Muscle layer of colon (tissue), 2 donors: ENCODE results near the gene CDK14.

Experiments
- H3K27ac ChIP-seq: one replicate; pipeline ENCODE4 v1.7.0; 2013; ENCODE audit warnings: low read depth, mild to moderate bottlenecking, low read length, moderate library complexity
- H3K27me3 ChIP-seq, 2 donors: one replicate each; pipeline ENCODE4 v1.7.0; 2013; ENCODE audit warnings: low read length in 2 of 2, mild to moderate bottlenecking in 2 of 2; ENCODE audit not compliant: insufficient read depth in 2 of 2, control insufficient read depth in 1 of 2
- H3K36me3 ChIP-seq: one replicate; pipeline ENCODE4 v1.7.0; 2013; ENCODE audit warnings: mild to moderate bottlenecking, low read length; ENCODE audit not compliant: insufficient read depth
- H3K4me1 ChIP-seq: one replicate; pipeline ENCODE4 v1.7.0; 2013; ENCODE audit warnings: mild to moderate bottlenecking, low read length; ENCODE audit not compliant: insufficient read depth
- H3K4me3 ChIP-seq, 2 donors: one replicate each; pipeline ENCODE4 v1.7.0; 2013; ENCODE audit warnings: low read length in 2 of 2, low read depth in 1 of 2, mild to moderate bottlenecking in 1 of 2, moderate library complexity in 1 of 2
- H3K9ac ChIP-seq: one replicate; pipeline ENCODE4 v1.7.0; 2013; ENCODE audit warnings: low read length
- H3K9me3 ChIP-seq: one replicate; pipeline ENCODE4 v1.7.0; 2013; ENCODE audit warnings: mild to moderate bottlenecking, low read length
- donor health status: abdominal sarcoma.
- donor health status: Adenocarcinoma of cecum.

CDK14 gene

DNA sequence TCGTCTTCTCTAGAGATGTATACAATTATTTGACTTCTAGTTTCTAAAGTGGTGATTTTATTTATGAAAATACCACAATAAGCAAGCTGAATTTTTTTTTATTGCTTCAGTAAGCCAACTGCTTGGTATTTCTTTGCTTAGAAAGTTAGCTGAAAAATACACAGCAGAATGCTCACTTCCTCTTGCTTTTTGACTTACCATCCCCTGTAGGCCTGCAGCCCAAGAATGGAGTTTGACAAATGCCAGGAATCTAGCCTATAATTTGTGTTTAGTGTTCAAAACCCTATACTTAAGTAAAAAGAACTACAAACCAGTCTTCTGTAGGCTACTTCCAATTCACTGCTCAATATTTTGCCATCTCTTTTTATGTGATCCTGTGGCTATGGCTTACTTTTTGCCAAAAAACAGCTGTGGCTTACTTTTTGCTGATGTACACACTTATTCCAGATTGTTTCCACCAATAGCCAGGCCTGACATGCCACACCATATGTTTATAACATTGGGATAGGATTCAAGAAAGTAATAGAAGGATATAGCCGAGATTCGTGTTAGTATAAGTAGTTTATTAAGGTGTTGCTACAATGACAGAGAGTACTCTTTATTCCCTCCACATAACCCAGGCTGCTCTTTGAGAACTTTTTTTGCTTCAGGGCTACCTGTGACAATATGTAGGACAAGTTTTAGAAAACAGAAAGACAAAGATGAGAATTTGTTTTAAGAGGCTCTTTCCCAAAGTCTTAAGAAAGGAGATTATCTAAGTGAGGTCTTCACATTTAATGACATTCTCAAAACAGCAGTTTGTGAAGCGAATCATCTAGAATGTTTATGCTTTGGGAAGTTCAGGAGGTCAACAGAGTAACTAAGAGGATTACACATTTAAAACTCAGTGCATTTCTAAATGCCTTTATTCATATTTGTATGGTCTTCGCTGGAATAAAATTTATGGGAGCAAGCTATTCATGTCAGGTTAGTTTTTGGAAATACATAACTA lies 404.2 kb downstream of the CDK14 start:
- peaks cover 5% of the 10 kb centered on the region for H3K36me3 ChIP-seq
- H3K9ac ChIP-seq: no peak overlapping the region
- no peaks in the 10 kb centered on the region for H3K9me3 ChIP-seq
- peaks cover 6% of the 10 kb centered on the region for H3K4me1 ChIP-seq
- H3K27ac ChIP-seq: no peak overlapping the region
- no peak overlapping the region for H3K4me3 ChIP-seq
- no peaks in the 10 kb centered on the region for H3K27me3 ChIP-seq

GRCh38 chr7:91005024-91005423 lies 408.9 kb downstream of the CDK14 start:
- Histone ChIP-seq H3K4me1 (peaks cover 6% of the 10 kb centered on the region), H3K27me3 (no peaks in the 10 kb centered on the region), H3K27ac (no peak overlapping the region), H3K4me3 (no peak overlapping the region), H3K9me3 (no peaks in the 10 kb centered on the region), H3K9ac (no peak overlapping the region), H3K36me3 (peaks cover 5% of the 10 kb centered on the region)

- H3K4me3 ChIP-seq: no peak overlapping the region
- no peaks in the 10 kb centered on the region for H3K4me1 ChIP-seq
- H3K36me3 ChIP-seq: peaks cover 5% of the 10 kb centered on the region
- H3K27ac ChIP-seq: no peak overlapping the region
- H3K9ac ChIP-seq: no peak overlapping the region
- no peaks in the 10 kb centered on the region for H3K9me3 ChIP-seq
- no peaks in the 10 kb centered on the region for H3K27me3 ChIP-seq
Measured at GRCh38 chr7:91005841-91006240, 409.7 kb downstream of the CDK14 start.

DNA sequence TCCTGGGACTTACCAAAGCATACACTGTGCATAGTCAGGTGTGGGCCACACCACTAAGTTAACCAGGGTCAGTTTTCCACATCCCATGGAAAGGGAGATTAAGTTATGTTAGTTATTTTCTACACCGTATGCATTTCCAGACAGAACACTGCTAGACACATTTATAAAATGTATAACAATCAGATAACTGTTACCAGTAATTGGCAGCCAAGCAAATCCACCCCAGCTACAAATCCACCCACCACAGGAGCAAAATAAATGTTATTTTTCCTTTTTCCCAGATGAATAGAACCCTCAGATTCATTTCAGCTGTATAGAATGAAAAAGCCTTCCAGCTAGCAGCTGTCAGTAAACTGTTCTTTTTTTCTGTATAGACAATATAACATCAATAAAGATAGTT lies 411.2 kb downstream of the CDK14 start:
- no peak overlapping the region for H3K9ac ChIP-seq
- no peak overlapping the region for H3K27ac ChIP-seq
- no peak overlapping the region for H3K4me3 ChIP-seq
- peaks cover 5% of the 10 kb centered on the region for H3K36me3 ChIP-seq
- no peaks in the 10 kb centered on the region for H3K27me3 ChIP-seq
- no peaks in the 10 kb centered on the region for H3K4me1 ChIP-seq
- H3K9me3 ChIP-seq: no peaks in the 10 kb centered on the region

DNA sequence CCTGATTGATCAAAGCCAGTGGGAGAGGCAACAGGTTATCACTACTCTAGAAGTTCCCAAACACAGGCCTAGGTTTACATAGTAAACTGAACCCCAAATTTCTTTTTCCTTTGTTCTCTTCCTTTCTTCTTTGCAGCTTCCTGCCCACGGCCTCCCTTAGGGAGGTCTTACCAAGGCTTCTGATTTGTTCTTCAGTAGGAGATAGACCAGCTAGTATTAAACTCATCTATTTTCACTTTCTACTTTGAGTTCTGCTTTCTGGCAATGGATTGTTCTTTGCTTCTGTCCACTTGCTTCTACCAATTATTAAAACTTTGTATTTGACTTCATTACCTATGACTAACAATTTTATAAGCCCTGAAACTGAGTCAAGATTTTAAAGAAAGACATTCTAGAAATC lies 417.0 kb downstream of the CDK14 start:
- no peaks in the 10 kb centered on the region for H3K4me1 ChIP-seq

GRCh38 chr7:91019686-91020385 lies 423.7 kb downstream of the CDK14 start:
- H3K36me3 ChIP-seq: no peaks in the 10 kb centered on the region
- no peak overlapping the region for H3K9ac ChIP-seq
- no peaks in the 10 kb centered on the region for H3K27me3 ChIP-seq
- no peaks in the 10 kb centered on the region for H3K9me3 ChIP-seq
- H3K27ac ChIP-seq: no peak overlapping the region
- no peaks in the 10 kb centered on the region for H3K4me1 ChIP-seq
- H3K4me3 ChIP-seq: no peak overlapping the region

More for the DNA sequence above, 417.0 kb downstream of the CDK14 start:
- Histone ChIP-seq H3K27ac (no peak overlapping the region), H3K27me3 (no peaks in the 10 kb centered on the region), H3K36me3 (no peaks in the 10 kb centered on the region), H3K4me3 (no peak overlapping the region), H3K9ac (no peak overlapping the region), H3K9me3 (no peaks in the 10 kb centered on the region)

GRCh38 chr7:91020636-91021385 lies 424.7 kb downstream of the CDK14 start:
- H3K4me1 ChIP-seq: no peaks in the 10 kb centered on the region
- no peak overlapping the region for H3K4me3 ChIP-seq
- H3K27me3 ChIP-seq: no peaks in the 10 kb centered on the region
- no peaks in the 10 kb centered on the region for H3K9me3 ChIP-seq
- no peak overlapping the region for H3K27ac ChIP-seq
- no peak overlapping the region for H3K9ac ChIP-seq
- H3K36me3 ChIP-seq: no peaks in the 10 kb centered on the region

DNA sequence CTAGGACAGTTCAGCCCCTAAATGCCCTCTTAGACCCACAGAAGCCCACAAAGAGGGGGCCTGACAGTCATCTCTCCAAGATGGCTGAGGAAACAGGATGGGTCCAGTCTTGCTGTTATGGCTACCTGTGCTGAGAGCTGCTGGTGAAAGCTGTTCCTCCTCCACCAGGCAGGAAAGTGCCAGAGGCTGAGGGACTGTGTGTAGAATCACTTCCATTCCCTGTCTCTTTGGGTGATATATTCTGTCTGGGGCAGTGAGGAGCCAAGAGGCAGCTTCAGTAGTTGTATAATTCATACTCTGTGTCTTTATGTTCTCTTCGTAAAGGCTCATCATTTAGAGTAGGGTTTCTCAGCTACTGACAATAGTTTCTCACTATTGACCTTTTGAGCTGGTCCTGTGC lies 425.8 kb downstream of the CDK14 start:
- no peaks in the 10 kb centered on the region for H3K36me3 ChIP-seq
- H3K9me3 ChIP-seq: no peaks in the 10 kb centered on the region
- H3K4me3 ChIP-seq: no peak overlapping the region
- no peaks in the 10 kb centered on the region for H3K27me3 ChIP-seq
- H3K9ac ChIP-seq: no peak overlapping the region
- no peaks in the 10 kb centered on the region for H3K4me1 ChIP-seq
- H3K27ac ChIP-seq: no peak overlapping the region

DNA sequence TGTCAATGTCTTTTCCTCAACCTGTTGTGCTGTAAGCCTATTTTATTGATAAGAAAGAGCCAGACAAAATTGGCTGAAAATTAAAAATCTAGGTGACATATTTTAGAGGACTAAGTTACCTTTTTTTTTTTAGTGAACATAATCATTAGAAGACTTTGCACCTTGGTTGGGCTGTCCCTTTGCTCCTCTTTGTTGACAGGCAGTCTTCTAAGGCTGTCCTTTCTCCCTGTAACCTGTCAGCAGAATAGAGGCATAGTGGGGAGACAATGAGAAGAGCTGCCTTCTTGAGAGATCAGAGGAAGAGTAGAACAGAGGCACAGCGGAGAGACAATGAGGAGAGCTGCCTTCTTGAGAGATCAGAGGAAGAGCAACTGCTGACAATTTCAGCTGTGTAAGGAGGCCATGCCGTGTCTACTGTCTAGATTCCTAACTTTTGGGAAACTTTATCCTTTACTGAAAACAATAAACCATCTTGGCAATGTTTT lies 429.8 kb downstream of the CDK14 start:
- H3K27ac ChIP-seq: no peak overlapping the region
- no peaks in the 10 kb centered on the region for H3K36me3 ChIP-seq
- H3K9me3 ChIP-seq: no peaks in the 10 kb centered on the region
- H3K4me1 ChIP-seq: no peaks in the 10 kb centered on the region
- no peak overlapping the region for H3K9ac ChIP-seq
- H3K4me3 ChIP-seq: no peak overlapping the region
- no peaks in the 10 kb centered on the region for H3K27me3 ChIP-seq

DNA sequence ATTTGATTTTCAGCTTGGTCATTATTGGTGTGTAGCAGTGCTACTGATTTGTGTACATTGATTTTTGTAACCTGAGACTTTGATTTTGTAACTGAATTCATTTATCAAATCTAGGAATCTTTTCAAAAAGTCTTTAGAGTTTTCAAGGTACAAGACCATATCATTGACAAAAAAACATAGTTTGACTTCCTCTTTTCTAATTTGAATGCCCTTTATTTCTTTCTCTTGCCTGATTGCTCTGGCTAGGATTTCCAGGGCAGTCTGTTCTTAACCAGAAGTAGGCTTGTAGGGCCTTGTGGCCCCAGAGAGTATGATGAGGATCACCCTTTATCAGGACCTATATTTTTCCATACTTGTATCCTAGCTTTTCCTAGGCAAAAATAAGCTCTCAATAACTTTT lies 433.6 kb downstream of the CDK14 start:
- Histone ChIP-seq H3K4me1 (no peaks in the 10 kb centered on the region), H3K9ac (no peak overlapping the region), H3K9me3 (no peaks in the 10 kb centered on the region), H3K27me3 (no peaks in the 10 kb centered on the region), H3K4me3 (no peak overlapping the region), H3K27ac (no peak overlapping the region), H3K36me3 (no peaks in the 10 kb centered on the region)
